NCI-H187 (cell line): ENCODE data around the gene AK2.
"Not testable (repeated sequence)": the region's sequence is repeated elsewhere in the genome, so short reads cannot be mapped to it uniquely, and the experiment has no call there.

Experiments used
- DNase-seq, 2 experiments: peaks; one replicate each; lab custom pipeline; 2025; lab: John Stamatoyannopoulos, UW

The AK2 gene

GRCh38 chr1:32998997-32999396 lies 37.7 kb downstream of the AK2 start:
- no peak for DNase-seq

GRCh38 chr1:32998064-32998463 lies 38.6 kb downstream of the AK2 start:
- DNase-seq = no peak

DNA sequence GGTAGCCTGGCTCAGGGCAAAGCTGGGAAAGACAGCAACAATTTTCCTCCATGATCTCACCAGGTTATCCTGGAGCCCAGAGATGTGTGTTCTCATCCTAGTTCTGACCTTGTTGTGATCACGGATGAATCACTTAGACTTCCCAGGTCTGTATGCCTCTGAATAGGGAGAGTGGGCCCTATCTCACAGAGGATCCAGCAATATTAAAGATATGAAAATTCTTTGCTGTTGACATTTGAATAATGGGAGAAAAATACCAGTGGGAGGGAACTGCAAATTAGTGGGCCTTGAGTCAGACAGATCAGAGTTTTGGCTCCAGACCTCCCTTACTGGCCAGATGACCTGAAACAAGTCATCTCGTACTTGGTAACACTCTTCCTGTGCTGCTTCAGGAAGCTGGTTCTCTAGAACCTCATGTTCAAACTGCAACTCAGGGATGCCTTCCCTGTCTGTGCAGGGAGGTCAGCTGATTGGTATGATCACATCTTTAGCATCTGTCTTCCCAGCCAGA lies 39.2 kb downstream of the AK2 start:
- DNase-seq = no peak

DNA sequence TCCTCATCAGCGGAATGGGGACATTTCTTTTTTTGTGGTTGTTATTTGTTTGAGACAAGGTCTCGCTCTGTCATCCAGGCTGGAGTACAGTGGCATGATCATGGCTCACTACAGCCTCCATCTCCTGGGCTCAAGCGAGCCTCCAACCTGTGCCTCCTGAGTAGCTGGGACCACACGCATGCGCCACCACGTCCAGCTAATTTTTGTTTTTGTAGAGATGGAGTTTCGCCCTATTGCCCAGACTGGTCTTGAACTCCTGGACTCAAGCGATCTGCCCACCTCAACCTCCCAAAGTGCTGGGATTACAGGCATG lies 43.4 kb downstream of the AK2 start:
- not testable (repeated sequence) for DNase-seq

DNA sequence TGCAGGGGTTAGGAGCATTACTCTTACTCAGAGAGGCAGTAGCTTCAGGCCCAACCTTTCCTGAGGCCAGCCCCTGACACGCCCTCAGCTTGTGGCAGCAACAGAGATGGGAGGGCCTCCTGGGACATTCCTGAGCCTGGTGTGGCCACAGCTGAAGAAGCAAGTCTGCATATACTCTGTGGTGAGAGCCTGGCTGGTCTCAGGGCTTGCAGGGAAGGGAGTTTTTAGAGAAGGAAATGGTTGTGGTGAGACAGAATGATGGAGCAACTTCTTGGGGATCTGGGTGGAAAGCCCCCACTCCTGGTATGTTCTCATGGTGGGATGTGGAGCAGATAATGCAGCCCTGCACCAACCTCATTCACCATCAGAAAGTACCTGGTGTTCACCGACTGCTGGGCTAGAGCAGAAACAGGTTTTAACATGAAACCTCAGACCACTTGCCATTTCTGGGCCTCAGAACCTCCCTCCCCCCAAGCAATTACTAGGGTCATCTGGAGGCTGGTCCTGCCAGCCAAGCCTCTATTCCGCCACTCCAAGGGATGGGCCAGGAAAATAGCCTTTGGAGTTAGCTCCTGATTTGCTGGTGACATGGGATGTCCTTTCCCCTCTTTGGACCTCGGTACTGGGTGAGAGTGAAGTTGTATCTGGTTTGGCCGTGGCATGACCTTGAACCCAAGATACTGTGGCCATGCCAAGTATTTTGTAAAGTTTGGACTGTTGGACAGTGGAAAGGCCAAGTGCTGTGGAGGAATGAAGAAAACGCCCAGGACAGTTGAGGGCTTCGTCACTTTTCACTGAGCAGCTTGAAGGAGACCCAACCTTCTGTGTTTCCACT lies 44.0 kb downstream of the AK2 start:
- peak; percentile 2 to 56 for DNase-seq

DNA sequence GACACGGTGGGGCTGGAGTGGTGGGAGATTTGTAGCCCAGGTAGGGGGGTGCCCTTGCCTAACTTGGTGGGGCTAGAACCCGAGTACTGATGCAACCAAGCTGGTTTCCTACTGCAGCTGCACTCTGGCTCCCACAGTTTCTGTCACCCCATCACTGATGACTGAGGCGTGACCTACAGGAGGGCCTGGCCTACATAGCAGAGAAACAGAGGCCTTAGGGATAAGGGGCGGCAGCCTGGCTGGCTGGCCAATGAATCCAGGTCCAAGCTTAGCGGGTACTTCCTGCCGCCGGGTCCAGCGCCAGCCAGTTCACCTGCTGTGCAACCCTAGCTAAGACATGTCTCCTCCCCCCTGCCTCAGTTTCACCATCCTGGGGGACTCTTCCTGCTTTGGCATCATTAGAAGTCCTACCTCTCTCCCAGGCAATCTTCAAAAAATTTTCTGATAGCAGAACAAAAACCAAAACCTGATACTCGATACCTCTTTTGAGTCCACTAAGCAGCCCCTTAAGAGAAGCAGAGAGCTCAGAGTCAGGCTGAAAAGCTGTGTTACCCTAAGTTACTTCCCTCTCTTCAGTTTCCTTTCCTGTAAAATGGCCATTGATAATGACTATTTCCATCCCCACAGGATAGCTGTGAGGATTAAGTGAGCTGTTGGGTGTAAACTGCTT lies 44.7 kb downstream of the AK2 start:
- DNase-seq = no peak

DNA sequence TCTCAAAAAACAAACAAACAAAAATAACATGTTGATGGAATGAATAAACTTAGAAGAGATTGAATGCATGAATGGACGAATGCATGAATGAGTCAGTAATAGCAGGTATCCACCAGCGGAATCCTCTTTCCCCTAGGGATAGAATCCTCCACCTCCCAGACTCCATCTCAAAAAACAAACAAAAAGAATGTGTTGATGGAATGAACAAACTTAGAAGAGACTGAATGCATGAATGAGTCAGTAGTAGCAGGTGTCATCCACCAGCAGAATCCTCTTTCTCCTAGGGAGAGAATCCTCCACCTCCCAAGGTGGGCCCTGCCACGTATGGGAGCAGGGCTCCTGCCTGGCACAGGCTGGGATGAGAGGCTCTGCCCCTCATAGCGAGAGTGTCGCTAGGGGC lies 45.3 kb downstream of the AK2 start:
- DNase-seq = no peak

- DNase-seq = no peak
Measured at GRCh38 chr1:32990887-32991286, 45.8 kb downstream of the AK2 start.

GRCh38 chr1:32989160-32990050 lies 47.3 kb downstream of the AK2 start:
- DNase-seq = no peak

DNA sequence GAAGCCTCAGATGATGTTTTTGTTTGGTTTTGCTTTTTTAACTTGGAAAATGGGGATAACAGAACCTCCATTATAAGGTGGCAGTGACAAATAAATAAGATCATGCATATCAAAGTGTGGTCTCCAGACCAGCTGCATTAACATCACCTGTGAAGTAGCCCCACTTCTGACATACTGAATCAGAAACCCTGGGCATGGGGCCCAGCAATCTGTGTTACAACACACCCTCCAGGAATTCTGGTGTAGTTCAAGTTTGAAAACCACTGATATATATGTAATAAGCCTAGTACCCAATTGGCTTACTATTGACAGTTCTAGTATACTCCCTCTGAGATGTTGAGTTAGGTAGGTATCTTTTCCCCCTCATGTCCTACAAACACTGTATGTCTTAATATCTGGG lies 48.0 kb downstream of the AK2 start:
- DNase-seq = no peak

GRCh38 chr1:32985226-32985625 lies 51.5 kb downstream of the AK2 start:
- DNase-seq = no peak

GRCh38 chr1:32984455-32985171 lies 52.1 kb downstream of the AK2 start:
- DNase-seq = no peak

DNA sequence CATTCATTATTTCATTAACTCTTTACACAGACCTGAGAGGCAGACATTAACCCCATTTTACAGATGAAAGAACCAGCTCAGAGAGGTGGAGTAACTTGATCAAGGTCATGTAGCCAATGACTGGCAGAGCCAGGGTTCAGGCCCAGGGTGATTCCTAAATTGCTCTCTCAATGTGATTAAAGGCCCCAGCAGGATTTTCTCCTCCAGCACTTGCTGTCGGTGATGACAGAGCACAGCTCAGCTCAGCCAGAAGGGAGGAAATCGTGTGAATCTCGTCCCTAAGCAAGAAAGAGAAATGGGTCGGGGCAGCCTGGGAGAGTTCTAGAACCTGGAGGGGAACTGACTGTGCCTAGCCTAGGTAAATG lies 52.6 kb downstream of the AK2 start:
- no peak for DNase-seq

DNA sequence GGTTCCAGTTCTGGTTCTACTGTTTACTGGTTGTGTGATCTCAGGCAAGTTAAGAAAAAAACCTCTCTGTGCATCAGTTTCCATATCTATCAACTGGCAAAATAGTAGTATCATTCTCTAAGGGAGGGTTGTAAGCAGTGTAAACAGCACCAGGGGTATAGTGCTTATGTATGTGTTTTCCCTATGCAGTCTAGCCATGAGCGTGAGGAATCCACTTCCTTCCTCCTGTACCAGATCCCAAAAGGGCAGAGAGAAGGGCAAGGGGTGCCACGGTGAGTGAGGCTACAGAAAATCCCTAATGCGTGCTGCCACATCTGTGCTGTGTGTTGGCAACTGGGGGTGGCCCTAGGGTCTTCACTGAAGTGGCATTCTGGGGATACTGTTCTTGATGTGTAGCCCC lies 53.7 kb downstream of the AK2 start:
- no peak for DNase-seq

DNA sequence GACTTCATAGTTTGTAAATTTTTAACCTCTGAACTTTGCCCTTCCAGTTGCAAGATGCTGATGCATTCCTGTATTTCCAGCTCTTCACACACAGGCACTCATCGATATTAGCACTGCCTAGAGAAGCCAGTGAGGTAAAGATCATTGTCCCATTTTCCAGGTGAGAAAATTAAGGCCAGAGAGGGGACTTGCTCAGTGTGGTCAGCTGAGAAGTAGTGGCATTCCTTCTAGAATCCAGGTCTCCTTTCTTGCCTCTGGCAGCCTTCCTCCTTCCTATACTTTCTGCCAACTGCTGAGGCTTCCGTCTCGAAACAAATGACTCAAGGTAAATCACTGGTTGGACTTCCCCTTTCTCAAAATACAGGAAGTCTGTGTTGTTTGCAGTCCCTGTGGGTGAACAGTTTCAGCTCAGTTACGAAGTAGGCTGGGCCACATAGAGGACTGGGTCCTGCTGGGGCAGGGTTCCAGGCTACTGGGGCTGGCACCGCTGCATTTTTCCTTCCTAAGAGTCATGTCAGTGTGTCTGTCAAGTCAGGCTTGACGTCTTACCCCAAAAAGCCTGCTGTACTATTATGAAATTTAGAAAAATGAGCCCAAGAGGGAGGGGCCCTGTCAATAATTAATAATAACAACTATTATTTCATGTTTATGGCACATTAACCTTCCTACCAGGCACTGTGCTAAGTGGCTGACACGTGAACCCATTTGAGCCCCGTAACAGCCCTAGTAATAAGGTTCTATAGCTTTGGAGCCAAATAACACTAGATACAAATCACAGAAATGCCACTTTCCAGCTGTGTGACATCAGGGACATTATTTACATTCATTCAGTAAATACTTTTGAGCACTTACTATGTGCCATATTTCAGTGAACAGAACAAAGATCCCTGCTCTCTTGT lies 55.4 kb downstream of the AK2 start:
- DNase-seq = no peak

DNA sequence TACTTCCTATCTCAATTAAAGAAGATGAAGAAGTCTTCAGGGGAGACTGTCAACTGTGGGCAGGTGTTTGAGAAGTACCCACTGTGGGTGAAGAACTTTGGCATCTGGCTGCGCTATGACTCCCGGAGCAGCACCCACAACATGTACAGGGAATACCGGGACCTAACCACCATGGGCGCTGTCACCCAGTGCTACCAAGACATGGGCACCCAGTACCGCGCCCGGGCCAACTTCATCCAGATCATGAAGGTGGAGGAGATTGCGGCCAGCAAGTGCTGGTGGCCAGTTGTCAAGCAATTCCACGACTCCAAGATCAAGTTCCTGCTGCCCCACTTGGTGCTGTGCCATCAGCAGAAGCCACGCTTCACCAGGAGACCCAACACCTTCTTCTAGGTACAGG lies 56.6 kb downstream of the AK2 start:
- no peak for DNase-seq

DNA sequence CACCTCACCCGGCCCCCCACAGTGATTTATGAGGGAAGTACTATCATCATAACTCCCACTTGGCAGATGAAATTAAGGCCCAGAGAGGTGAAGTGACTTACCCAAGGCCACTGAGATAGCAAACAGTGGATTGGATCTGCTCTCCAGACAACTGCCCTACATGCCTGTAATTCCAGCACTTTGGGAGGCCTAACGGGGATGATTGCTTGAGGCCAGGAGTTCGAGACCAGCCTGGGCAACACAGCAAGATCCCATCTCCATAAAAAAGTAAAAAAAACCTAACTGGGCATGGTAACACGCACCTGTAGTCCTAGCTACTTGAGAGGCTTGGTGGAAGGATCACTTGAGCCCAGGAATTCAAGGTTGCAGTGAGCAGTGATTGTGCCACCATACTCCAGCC lies 57.8 kb downstream of the AK2 start:
- DNase-seq = no peak

DNA sequence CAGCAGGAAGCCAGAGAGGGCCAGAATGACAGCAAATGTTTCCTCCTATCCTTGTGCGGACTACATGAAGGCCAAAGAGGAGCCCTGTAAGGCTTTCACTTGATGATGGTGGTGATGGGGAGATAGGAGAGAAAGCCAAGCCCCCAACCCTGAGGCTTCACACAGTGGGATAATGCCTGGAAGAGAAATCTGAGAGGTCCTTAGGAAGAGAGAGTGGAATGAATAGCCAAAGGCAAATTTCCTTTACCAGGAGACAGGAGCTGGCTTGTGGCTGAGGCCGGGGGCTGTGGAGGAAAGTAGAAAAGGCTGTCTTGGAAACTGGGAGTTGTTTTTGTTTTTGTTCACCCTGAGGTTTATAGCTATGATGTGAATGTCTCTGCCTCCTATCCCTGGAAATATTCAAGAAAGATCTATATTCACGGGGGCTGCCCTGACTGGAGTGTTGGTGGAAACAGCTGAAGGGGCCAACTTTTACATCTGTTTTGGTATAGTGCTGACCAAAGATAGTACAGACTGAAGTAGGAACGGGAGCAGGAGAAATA lies 59.1 kb downstream of the AK2 start:
- DNase-seq = no peak

DNA sequence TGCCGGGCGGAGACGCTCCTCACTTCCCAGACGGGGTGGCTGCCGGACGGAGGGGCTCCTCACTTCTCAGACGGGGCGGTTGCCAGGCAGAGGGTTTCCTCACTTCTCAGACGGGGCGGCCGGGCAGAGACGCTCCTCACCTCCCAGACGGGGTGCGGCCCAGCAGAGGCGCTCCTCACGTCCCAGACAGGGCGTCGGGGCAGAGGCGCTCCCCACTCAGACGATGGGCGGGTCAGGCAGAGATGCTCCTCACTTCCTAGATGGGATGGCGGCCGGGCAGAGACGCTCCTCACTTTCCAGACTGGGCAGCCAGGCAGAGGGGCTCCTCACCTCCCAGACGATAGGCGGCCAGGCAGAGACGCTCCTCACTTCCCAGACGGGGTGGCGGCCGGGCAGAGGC lies 61.6 kb downstream of the AK2 start:
- DNase-seq = not testable (repeated sequence)

DNA sequence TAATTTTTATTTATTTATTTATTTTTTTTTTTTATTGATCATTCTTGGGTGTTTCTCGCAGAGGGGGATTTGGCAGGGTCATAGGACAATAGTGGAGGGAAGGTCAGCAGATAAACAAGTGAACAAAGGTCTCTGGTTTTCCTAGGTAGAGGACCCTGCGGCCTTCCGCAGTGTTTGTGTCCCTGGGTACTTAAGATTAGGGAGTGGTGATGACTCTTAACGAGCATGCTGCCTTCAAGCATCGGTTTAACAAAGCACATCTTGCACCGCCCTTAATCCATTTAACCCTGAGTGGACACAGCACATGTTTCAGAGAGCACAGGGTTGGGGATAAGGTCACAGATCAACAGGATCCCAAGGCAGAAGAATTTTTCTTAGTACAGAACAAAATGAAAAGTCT lies 63.2 kb downstream of the AK2 start:
- not testable (repeated sequence) for DNase-seq
